H9 (cell line): ENCODE data around the gene LDLRAD4. TPM values are rescaled to one million over a fixed set of nuclear protein-coding genes. Genes with fewer than 3 reads are reported as not detected.
"Not testable (repeated sequence)": the region's sequence is repeated elsewhere in the genome, so short reads cannot be mapped to it uniquely, and the experiment has no call there.

Experiments used
- DNase-seq: peaks from one replicate; pipeline ENCODE4 v3.0.0-alpha.2; 2017
- H2AFZ ChIP-seq: one replicate; pipeline ENCODE4 v1.6.1; 2013; ENCODE audit warnings: mild to moderate bottlenecking, low read length, control low read depth, moderate library complexity
- H2AK5ac ChIP-seq: 2 replicates; pipeline ENCODE4 v1.6.1; 2013; ENCODE audit warnings: low read length, control low read depth, mixed read lengths; ENCODE audit not compliant: insufficient read length
- H2BK120ac ChIP-seq: one replicate; pipeline ENCODE4 v1.6.1; 2013; ENCODE audit warnings: low read depth, mild to moderate bottlenecking, low read length, control low read depth, inconsistent platforms; ENCODE audit not compliant: poor library complexity, severe bottlenecking
- H2BK12ac ChIP-seq: 2 replicates; pipeline ENCODE4 v1.6.1; 2013; ENCODE audit warnings: low read length, control low read depth, mixed read lengths, low read depth; ENCODE audit not compliant: insufficient read length
- H2BK15ac ChIP-seq: 2 replicates; pipeline ENCODE4 v1.6.1; 2013; ENCODE audit warnings: low read depth, low read length, control low read depth
- H2BK20ac ChIP-seq: one replicate; pipeline ENCODE4 v1.6.1; 2013; ENCODE audit warnings: low read depth, mild to moderate bottlenecking, low read length, control low read depth, inconsistent platforms; ENCODE audit not compliant: poor library complexity, severe bottlenecking
- H2BK5ac ChIP-seq: 2 replicates; pipeline ENCODE4 v1.6.1; 2013; ENCODE audit warnings: low read length, control low read depth, mixed read lengths; ENCODE audit not compliant: insufficient read length
- H3K14ac ChIP-seq: 2 replicates; pipeline ENCODE4 v1.6.1; 2013; ENCODE audit warnings: low read length, control low read depth; ENCODE audit not compliant: insufficient read depth
- H3K18ac ChIP-seq: 2 replicates; pipeline ENCODE4 v1.6.1; 2013; ENCODE audit warnings: low read depth, mild to moderate bottlenecking, mixed read lengths, low read length, control low read depth; ENCODE audit not compliant: insufficient read length
- H3K23ac ChIP-seq: 2 replicates; pipeline ENCODE4 v1.6.1; 2013; ENCODE audit warnings: low read length, control low read depth, mixed read lengths, low read depth; ENCODE audit not compliant: insufficient read length
- H3K23me2 ChIP-seq: 2 replicates; pipeline ENCODE4 v1.6.1; 2013; ENCODE audit warnings: low read depth, mild to moderate bottlenecking, mixed read lengths, low read length, control low read depth; ENCODE audit not compliant: insufficient read length, poor library complexity, severe bottlenecking
- H3K27ac ChIP-seq: 2 replicates; pipeline ENCODE4 v1.5.1; 2013; ENCODE audit warnings: low read length, control low read depth, mixed read lengths, low read depth; ENCODE audit not compliant: insufficient read length
- H3K27me3 ChIP-seq: 2 replicates; pipeline ENCODE4 v1.6.1; 2013; ENCODE audit warnings: low read length, control low read depth, inconsistent platforms; ENCODE audit not compliant: insufficient read depth
- H3K4ac ChIP-seq: 2 replicates; pipeline ENCODE4 v1.6.1; 2013; ENCODE audit warnings: low read depth, mild to moderate bottlenecking, control low read depth, inconsistent platforms, low read length, moderate library complexity
- H3K4me1 ChIP-seq: 2 replicates; pipeline ENCODE4 v1.6.1; 2013; ENCODE audit warnings: low read length, control low read depth, inconsistent platforms; ENCODE audit not compliant: insufficient read depth
- H3K4me2 ChIP-seq: 2 replicates; pipeline ENCODE4 v1.6.1; 2013; ENCODE audit warnings: low read length, control low read depth, mixed read lengths; ENCODE audit not compliant: insufficient read length, insufficient read depth
- H3K56ac ChIP-seq: 2 replicates; pipeline ENCODE4 v1.6.1; 2013; ENCODE audit warnings: low read depth, mild to moderate bottlenecking, mixed read lengths, low read length, control low read depth; ENCODE audit not compliant: insufficient read length
- H3K79me1 ChIP-seq: 2 replicates; pipeline ENCODE4 v1.6.1; 2013; ENCODE audit warnings: low read depth, mild to moderate bottlenecking, moderate library complexity, low read length, control low read depth, inconsistent platforms; ENCODE audit not compliant: insufficient read depth, poor library complexity, severe bottlenecking
- H3K79me2 ChIP-seq: 2 replicates; pipeline ENCODE4 v1.6.1; 2013; ENCODE audit warnings: low read length, control low read depth, inconsistent platforms; ENCODE audit not compliant: insufficient read depth
- H3K9ac ChIP-seq: 2 replicates; pipeline ENCODE4 v1.6.1; 2013; ENCODE audit warnings: low read length, control low read depth, mixed read lengths; ENCODE audit not compliant: insufficient read length; ENCODE audit errors: extremely low read depth
- H3K9me3 ChIP-seq: one replicate; pipeline ENCODE4 v1.6.1; 2013; ENCODE audit warnings: low read depth, low read length, inconsistent platforms; ENCODE audit not compliant: control insufficient read depth
- H3T11ph ChIP-seq: one replicate; pipeline ENCODE4 v1.6.1; 2013; ENCODE audit warnings: mild to moderate bottlenecking, low read length, control low read depth, inconsistent platforms
- H4K20me1 ChIP-seq: one replicate; pipeline ENCODE4 v1.6.1; 2013; ENCODE audit not compliant: control insufficient read depth, insufficient read length, insufficient read depth
- H4K5ac ChIP-seq: 2 replicates; pipeline ENCODE4 v1.6.1; 2013; ENCODE audit warnings: low read depth, mild to moderate bottlenecking, mixed read lengths, low read length, control low read depth; ENCODE audit not compliant: insufficient read length
- H4K8ac ChIP-seq: replicated peaks from 2 replicates; pipeline ENCODE4 v1.6.1; 2013; ENCODE audit warnings: low read length, control low read depth, mixed read lengths, low read depth; ENCODE audit not compliant: insufficient read length
- H4K91ac ChIP-seq: 2 replicates; pipeline ENCODE4 v1.6.1; 2013; ENCODE audit warnings: low read depth, mild to moderate bottlenecking, moderate library complexity, mixed read lengths, low read length, control low read depth; ENCODE audit not compliant: insufficient read length
- H3K27ac Mint-ChIP-seq, 3 experiments: 2 replicates in 2 of 3; 3 replicates in 1 of 3; pipeline ENCODE4 v1.8.0; 2020 to 2021; ENCODE audit warnings: mixed read lengths in 3 of 3, mild to moderate bottlenecking in 1 of 3, moderate library complexity in 1 of 3
- H3K27me3 Mint-ChIP-seq: 2 replicates; pipeline ENCODE4 v1.8.0; 2021; ENCODE audit warnings: low read depth, mild to moderate bottlenecking, moderate library complexity, mixed read lengths
- H3K36me3 Mint-ChIP-seq, 3 experiments: 2 replicates in 2 of 3; 3 replicates in 1 of 3; pipeline ENCODE4 v1.8.0; 2020 to 2021; ENCODE audit warnings: low read depth in 3 of 3, mixed read lengths in 3 of 3; ENCODE audit not compliant: insufficient read depth in 1 of 3
- H3K4me1 Mint-ChIP-seq, 2 experiments: 2 replicates each; pipeline ENCODE4 v1.8.0; 2020; ENCODE audit warnings: mixed read lengths in 2 of 2
- H3K4me3 Mint-ChIP-seq, 2 experiments: 2 replicates in 1 of 2; 3 replicates in 1 of 2; pipeline ENCODE4 v1.8.0; 2020 to 2021; ENCODE audit warnings: mild to moderate bottlenecking in 2 of 2, mixed read lengths in 2 of 2, moderate library complexity in 1 of 2
- H3K9me3 Mint-ChIP-seq, 2 experiments: 2 replicates in 1 of 2; 3 replicates in 1 of 2; pipeline ENCODE4 v1.8.0; 2020; ENCODE audit warnings: mild to moderate bottlenecking in 2 of 2, mixed read lengths in 2 of 2, moderate library complexity in 1 of 2
- WGBS: extraction: QIAGEN DNeasy Blood & Tissue Kit; methylation state at CpG from one replicate; pipeline ENCODE4 v1.1.7; 2013; ENCODE audit warnings: missing lambda C conversion rate, low lambda C conversion rate, mixed read lengths; ENCODE audit not compliant: insufficient read length; ENCODE audit errors: extremely low coverage; 5-methylcytosine and 5-hydroxymethylcytosine counted together
- total RNA-seq: library from RNA; stranded (reverse); gene quantifications from 2 replicates; pipeline ENCODE4 v1.2.1, GENCODE V29; 2021
- TF ChIP-seq, protein P1 (sequence below): fragments of 200-600 bp; sonication (generic); conservative IDR thresholded peaks from 3 replicates; pipeline ENCODE4 v1.8.0; 2021; ENCODE audit warnings: antibody characterized with exemption, mild to moderate bottlenecking

LDLRAD4 gene
- total RNA-seq, 1 experiment from 2014 or later, result 3.9 TPM

DNA sequence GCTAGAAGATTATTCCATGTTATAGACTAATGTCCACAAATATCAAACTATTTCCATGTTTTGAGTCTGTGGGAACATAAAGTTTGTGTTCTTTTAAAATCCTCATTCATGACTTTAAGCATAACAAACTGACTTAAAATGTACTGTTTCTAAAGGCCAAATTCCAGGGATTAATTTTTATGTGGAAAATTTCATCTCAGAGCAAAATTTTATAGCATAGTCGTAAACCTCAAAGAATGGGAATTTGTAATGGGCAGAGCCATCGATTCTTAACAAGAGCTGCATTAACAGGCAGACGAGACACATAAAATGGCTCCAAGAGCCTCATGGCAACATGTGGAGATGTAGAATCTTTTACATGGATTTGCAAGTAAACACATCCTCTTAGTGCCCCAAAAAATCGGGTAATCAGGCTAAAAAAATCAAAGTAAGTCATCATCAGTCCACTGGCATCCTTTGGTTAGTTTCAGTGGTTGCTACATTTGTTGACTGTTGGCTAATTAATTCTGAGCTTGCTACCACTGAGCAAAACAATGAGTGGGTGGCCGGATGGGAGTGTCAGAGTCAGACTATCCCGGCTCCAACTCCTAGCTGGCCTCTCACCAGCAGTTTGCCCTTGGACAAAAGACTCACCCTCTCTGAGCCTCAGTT is 388.2 kb downstream of the LDLRAD4 start:
- no peak overlapping the region for H3K23ac ChIP-seq
- H2BK12ac ChIP-seq, result no peak overlapping the region
- no peak overlapping the region for H2BK5ac ChIP-seq
- no peak overlapping the region for H3K9ac ChIP-seq
- H3K27me3 Mint-ChIP-seq, result peaks cover 7% of the 10 kb centered on the region
- H3K23me2 ChIP-seq, result no peaks in the 10 kb centered on the region
- no peak overlapping the region for H2AK5ac ChIP-seq
- TF ChIP-seq, protein P1, sequence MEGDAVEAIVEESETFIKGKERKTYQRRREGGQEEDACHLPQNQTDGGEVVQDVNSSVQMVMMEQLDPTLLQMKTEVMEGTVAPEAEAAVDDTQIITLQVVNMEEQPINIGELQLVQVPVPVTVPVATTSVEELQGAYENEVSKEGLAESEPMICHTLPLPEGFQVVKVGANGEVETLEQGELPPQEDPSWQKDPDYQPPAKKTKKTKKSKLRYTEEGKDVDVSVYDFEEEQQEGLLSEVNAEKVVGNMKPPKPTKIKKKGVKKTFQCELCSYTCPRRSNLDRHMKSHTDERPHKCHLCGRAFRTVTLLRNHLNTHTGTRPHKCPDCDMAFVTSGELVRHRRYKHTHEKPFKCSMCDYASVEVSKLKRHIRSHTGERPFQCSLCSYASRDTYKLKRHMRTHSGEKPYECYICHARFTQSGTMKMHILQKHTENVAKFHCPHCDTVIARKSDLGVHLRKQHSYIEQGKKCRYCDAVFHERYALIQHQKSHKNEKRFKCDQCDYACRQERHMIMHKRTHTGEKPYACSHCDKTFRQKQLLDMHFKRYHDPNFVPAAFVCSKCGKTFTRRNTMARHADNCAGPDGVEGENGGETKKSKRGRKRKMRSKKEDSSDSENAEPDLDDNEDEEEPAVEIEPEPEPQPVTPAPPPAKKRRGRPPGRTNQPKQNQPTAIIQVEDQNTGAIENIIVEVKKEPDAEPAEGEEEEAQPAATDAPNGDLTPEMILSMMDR, result no peak
- no peak overlapping the region for H4K5ac ChIP-seq
- no peak overlapping the region for H4K8ac ChIP-seq
- no peak overlapping the region for H3K4me3 Mint-ChIP-seq
- H3K79me2 ChIP-seq, result no peaks in the 10 kb centered on the region
- peaks cover 11 to 13% of the 10 kb centered on the region in 2 experiments for H3K4me1 Mint-ChIP-seq
- no peak overlapping the region for H3K27ac Mint-ChIP-seq
- no peaks in the 10 kb centered on the region for H4K20me1 ChIP-seq
- H3K4me1 ChIP-seq, result no peaks in the 10 kb centered on the region
- no peak overlapping the region for H3K14ac ChIP-seq
- no CpG with 5 or more reads among the region's 6 CpGs for WGBS
- no peaks in the 10 kb centered on the region; the same call in 1 of the 2 replicates for H3K27me3 ChIP-seq
- no peak overlapping the region for H3K56ac ChIP-seq
- no peak overlapping the region for H4K91ac ChIP-seq
- H3K18ac ChIP-seq, result no peak overlapping the region
- no peaks in the 10 kb centered on the region for H3K9me3 Mint-ChIP-seq
- H2BK20ac ChIP-seq, result no peak overlapping the region
- H3K79me1 ChIP-seq, result no peaks in the 10 kb centered on the region
- H3T11ph ChIP-seq, result no peak overlapping the region
- H2BK15ac ChIP-seq, result no peak overlapping the region
- H3K27ac ChIP-seq, result no peak overlapping the region
- no peak overlapping the region for H2AFZ ChIP-seq
- DNase-seq, result no peak
- H3K4ac ChIP-seq, result no peak overlapping the region
- H3K4me2 ChIP-seq, result no peak overlapping the region
- no peak overlapping the region for H2BK120ac ChIP-seq
- H3K36me3 Mint-ChIP-seq, result no peaks in the 10 kb centered on the region
- no peaks in the 10 kb centered on the region for H3K9me3 ChIP-seq

DNA sequence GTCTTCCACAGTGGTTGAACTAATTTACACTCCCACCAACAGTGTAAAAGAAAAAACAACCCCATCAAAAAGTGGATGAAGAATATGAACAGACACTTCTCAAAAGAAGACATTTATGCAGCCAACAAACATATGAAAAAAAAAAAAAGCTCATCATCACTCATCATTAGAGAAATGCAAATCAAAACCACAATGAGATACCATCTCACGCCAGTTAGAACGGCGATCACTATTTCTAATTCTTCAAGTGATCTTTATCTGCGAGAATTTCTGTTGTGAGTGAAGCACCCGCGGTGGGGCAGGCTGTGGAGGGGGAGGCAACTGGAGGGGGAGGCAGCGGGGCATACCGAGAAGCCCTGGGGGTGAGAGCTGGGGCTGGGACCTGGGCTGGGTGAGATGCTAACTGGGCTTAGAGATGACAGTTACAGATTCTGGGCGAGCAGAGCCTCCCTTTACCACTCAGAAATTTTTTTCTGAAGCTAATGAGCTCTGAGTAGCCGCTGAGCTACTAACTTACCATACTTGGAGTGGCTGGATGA is 389.5 kb downstream of the LDLRAD4 start:
- H2AFZ ChIP-seq, H3K23ac ChIP-seq, H3K79me1 ChIP-seq, H3T11ph ChIP-seq, H3K27ac Mint-ChIP-seq, H2BK15ac ChIP-seq, H3K79me2 ChIP-seq, H2BK120ac ChIP-seq, H3K56ac ChIP-seq, H3K4me2 ChIP-seq, H3K27ac ChIP-seq, H3K4ac ChIP-seq, H3K36me3 Mint-ChIP-seq, H2BK20ac ChIP-seq, DNase-seq, H3K9me3 ChIP-seq, H2AK5ac ChIP-seq, H4K91ac ChIP-seq, H2BK5ac ChIP-seq, H4K8ac ChIP-seq, H3K4me1 ChIP-seq, H3K9me3 Mint-ChIP-seq, H3K4me3 Mint-ChIP-seq, H2BK12ac ChIP-seq, H4K20me1 ChIP-seq, H3K23me2 ChIP-seq, H3K9ac ChIP-seq, H3K27me3 ChIP-seq, H3K14ac ChIP-seq, H3K18ac ChIP-seq, H4K5ac ChIP-seq: not testable (repeated sequence)
- no CpG with 5 or more reads among the region's 10 CpGs for WGBS
- peaks cover 17 to 20% of the 10 kb centered on the region in 2 experiments for H3K4me1 Mint-ChIP-seq
- peaks cover 16% of the 10 kb centered on the region for H3K27me3 Mint-ChIP-seq
